GM18519 (cell line): ENCODE measurements around the gene KCNMA1.

Experiments
- ATAC-seq: cut with Tn5 transposase; IDR thresholded peaks from one replicate; pipeline ENCODE4 v1.9.1; 2021; ENCODE audit warnings: mild to moderate bottlenecking, moderate library complexity; ENCODE audit not compliant: unreplicated experiment, low FRiP score

Gene KCNMA1

GRCh38 chr10:77028042-77028441 is 609.6 kb downstream of the KCNMA1 start:
- no peak for ATAC-seq

GRCh38 chr10:77027576-77027975 is 610.0 kb downstream of the KCNMA1 start:
- ATAC-seq, result peak; percentile 89

GRCh38 chr10:77027141-77027540 is 610.5 kb downstream of the KCNMA1 start:
- ATAC-seq, result no peak

GRCh38 chr10:77026148-77026547 is 611.5 kb downstream of the KCNMA1 start:
- ATAC-seq, result no peak

- no peak for ATAC-seq
Observed at GRCh38 chr10:77024461-77024860, 613.1 kb downstream of the KCNMA1 start.

- ATAC-seq, result no peak
Observed at GRCh38 chr10:77023396-77023795, 614.2 kb downstream of the KCNMA1 start.

GRCh38 chr10:77022671-77023070 is 614.9 kb downstream of the KCNMA1 start:
- ATAC-seq, result no peak

GRCh38 chr10:77021966-77022490 is 615.6 kb downstream of the KCNMA1 start:
- ATAC-seq, result no peak

- ATAC-seq, result no peak
Observed at GRCh38 chr10:77020426-77021040, 617.1 kb downstream of the KCNMA1 start.

GRCh38 chr10:77016855-77017254 is 620.8 kb downstream of the KCNMA1 start:
- ATAC-seq, result no peak

GRCh38 chr10:77016278-77016815 is 621.3 kb downstream of the KCNMA1 start:
- ATAC-seq, result no peak

GRCh38 chr10:77015360-77015759 is 622.2 kb downstream of the KCNMA1 start:
- no peak for ATAC-seq

- ATAC-seq, result no peak
Observed at GRCh38 chr10:77012812-77013500, 624.7 kb downstream of the KCNMA1 start.

- no peak for ATAC-seq
Observed at GRCh38 chr10:77011874-77012811, 625.5 kb downstream of the KCNMA1 start.

GRCh38 chr10:77010430-77010829 is 627.2 kb downstream of the KCNMA1 start:
- no peak for ATAC-seq

- peak; percentile 88 for ATAC-seq
Observed at GRCh38 chr10:77007834-77008233, 629.8 kb downstream of the KCNMA1 start.

GRCh38 chr10:77006836-77007511 is 630.6 kb downstream of the KCNMA1 start:
- no peak for ATAC-seq

- no peak for ATAC-seq
Observed at GRCh38 chr10:77005871-77006270, 631.7 kb downstream of the KCNMA1 start.

- no peak for ATAC-seq
Observed at GRCh38 chr10:77004917-77005564, 632.6 kb downstream of the KCNMA1 start.

GRCh38 chr10:77002872-77003271 is 634.7 kb downstream of the KCNMA1 start:
- ATAC-seq, result no peak
